GM20000 (cell line): ENCODE data around the gene CETP.

ENCODE experiments used
- DNase-seq: peaks from one replicate; pipeline ENCODE4 v3.0.0; 2012; ENCODE audit warnings: low spot score
- TF ChIP-seq, protein P1 (sequence below): IDR thresholded peaks from 2 replicates; pipeline ENCODE4 v1.5.1; 2012; ENCODE audit warnings: mild to moderate bottlenecking, control low read depth; ENCODE audit errors: extremely low read depth, missing control alignments

Gene CETP

GRCh38 chr16:57007050-57007449, 45.3 kb downstream of the CETP start:
- DNase-seq, result no peak

DNA sequence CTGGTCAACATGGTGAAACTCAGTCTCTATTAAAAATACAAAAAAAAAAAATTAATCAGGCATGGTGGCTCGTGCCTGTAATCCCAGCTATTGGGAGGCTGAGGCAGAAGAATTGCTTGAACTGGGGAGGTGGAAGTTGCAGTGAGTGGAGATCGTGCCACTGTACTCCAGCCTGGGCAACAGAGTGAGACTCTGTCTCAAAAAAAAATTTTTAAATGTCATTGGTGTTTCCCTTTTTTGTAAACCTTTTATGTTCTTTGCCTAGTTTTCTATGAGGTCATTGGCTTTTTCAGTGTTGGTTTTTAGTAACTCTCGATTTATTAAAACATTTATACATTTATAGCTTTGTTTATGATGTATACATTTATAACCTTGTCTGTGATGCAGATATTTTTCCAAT, 45.8 kb downstream of the CETP start:
- DNase-seq, result no peak
- TF ChIP-seq, protein P1, sequence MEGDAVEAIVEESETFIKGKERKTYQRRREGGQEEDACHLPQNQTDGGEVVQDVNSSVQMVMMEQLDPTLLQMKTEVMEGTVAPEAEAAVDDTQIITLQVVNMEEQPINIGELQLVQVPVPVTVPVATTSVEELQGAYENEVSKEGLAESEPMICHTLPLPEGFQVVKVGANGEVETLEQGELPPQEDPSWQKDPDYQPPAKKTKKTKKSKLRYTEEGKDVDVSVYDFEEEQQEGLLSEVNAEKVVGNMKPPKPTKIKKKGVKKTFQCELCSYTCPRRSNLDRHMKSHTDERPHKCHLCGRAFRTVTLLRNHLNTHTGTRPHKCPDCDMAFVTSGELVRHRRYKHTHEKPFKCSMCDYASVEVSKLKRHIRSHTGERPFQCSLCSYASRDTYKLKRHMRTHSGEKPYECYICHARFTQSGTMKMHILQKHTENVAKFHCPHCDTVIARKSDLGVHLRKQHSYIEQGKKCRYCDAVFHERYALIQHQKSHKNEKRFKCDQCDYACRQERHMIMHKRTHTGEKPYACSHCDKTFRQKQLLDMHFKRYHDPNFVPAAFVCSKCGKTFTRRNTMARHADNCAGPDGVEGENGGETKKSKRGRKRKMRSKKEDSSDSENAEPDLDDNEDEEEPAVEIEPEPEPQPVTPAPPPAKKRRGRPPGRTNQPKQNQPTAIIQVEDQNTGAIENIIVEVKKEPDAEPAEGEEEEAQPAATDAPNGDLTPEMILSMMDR, result no peak

More at GRCh38 chr16:57007050-57007449, 45.3 kb downstream of the CETP start:
- TF ChIP-seq, protein P1, result no peak

DNA sequence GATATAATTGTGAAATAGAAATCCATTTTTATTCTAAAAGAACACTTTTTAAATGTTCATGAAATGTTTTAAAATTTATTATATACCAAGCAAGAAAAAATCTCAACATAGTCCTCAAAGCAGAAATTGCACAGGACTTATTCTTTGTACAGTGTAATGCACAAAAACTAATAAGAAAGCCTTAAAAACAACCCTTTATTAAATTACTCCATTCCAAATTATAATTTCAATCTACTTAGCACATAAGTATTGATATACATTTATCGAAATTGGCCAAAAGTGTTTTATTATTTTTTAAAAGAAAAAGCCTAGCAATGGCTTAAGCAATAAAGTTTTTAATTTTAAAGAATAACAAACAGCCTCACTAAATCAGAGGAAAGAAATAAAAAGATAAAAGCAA, 46.7 kb downstream of the CETP start:
- DNase-seq, result no peak
- TF ChIP-seq, protein P1, result no peak

GRCh38 chr16:57009643-57010170, 48.0 kb downstream of the CETP start:
- DNase-seq, result no peak
- TF ChIP-seq, protein P1, result no peak

GRCh38 chr16:57012353-57012752, 50.6 kb downstream of the CETP start:
- TF ChIP-seq, protein P1, result no peak
- no peak for DNase-seq

DNA sequence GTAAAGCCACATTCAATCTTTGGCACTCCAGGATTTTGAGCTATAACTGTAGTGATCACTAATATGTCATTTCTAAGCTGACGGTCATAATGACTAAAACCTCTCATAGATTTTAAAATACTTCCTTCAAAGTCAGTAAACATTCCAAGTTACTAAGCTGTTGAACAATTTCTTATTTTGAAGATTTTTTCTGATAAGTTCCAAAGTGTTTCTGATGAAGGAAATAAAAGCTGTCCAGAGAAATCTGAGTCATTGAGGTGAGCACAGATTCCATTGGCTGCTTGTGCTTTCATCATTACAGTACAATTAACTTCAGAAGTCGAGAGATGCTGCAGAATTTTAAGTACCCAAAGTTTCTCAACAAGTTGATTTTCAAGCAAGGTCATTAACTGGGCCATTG, 51.5 kb downstream of the CETP start:
- TF ChIP-seq, protein P1, result no peak
- no peak for DNase-seq

GRCh38 chr16:57013902-57014301, 52.2 kb downstream of the CETP start:
- no peak for DNase-seq
- TF ChIP-seq, protein P1, result no peak
